HCT116 (cell line): Measurements from ENCODE around the gene TUT7. TPM values are rescaled to one million over a fixed set of nuclear protein-coding genes. Genes with fewer than 3 reads are reported as not detected.

Experiments
- ATAC-seq: fragments of 200-7000 bp; cut with Tn5 transposase; 2 replicates; pipeline ENCODE4 v1.9.1; 2020; ENCODE audit warnings: mild to moderate bottlenecking, moderate library complexity
- BruUV-seq: library from RNA; stranded (reverse); fragments of 400-500 nt; replicated peaks from 2 replicates; lab custom pipeline; 2021; lab: Mats Ljungman, UMichigan
- CTCF ChIA-PET: fragments of 300-600 bp; sonication (Branson Sonifier 250); formaldehyde crosslinking; loops from one replicate; lab custom pipeline; 2021; ENCODE audit warnings: antibody characterized with exemption; lab: Charles Lee
- POLR2A ChIA-PET: fragments of 300-600, 350-600 bp; sonication (Branson Sonifier 250); formaldehyde crosslinking; loops from one replicate; lab custom pipeline; 2021; ENCODE audit warnings: antibody characterized with exemption; lab: Charles Lee
- RAD21 ChIA-PET, 2 experiments: fragments of 300-600 bp; sonication (Branson Sonifier 250); formaldehyde crosslinking; loops; one replicate each; lab custom pipeline; 2023; ENCODE audit warnings: low total read pairs in 2 of 2; ENCODE audit not compliant: uncharacterized antibody in 2 of 2, unreplicated experiment in 2 of 2, low non-redundant PET in 1 of 2; lab: Charles Lee
- DNase-seq: peaks from one replicate; pipeline ENCODE4 v3.0.0-alpha.2; 2010; ENCODE audit warnings: low read depth, low spot score
- H2AFZ ChIP-seq: fragments of 200-600 bp; shearing (Covaris generic), sonication (generic); 2 replicates; pipeline ENCODE4 v1.6.1; 2017; ENCODE audit warnings: low read depth, mixed run types, mixed read lengths, antibody characterized with exemption, low read length; ENCODE audit not compliant: poor library complexity, severe bottlenecking
- H3K27ac ChIP-seq: 2 replicates; pipeline ENCODE4 v1.5.1; 2012; ENCODE audit warnings: low read depth, low read length
- H3K27me3 ChIP-seq: fragments of 200-600 bp; sonication (generic); 2 replicates; pipeline ENCODE4 v1.6.1; 2016; ENCODE audit warnings: mixed run types, low read length, mixed read lengths; ENCODE audit not compliant: insufficient read depth
- H3K36me3 ChIP-seq, 2 experiments: fragments of 200-500 bp in 1 of 2; fragments of 200-600 bp in 1 of 2; sonication (Bioruptor generic) in 1 of 2; sonication (generic) in 1 of 2; 2 replicates each; pipeline versions ENCODE4 v1.5.1 to v1.6.1; 2014 to 2016; ENCODE audit warnings: low read length in 2 of 2, inconsistent platforms in 1 of 2, mixed read lengths in 1 of 2, mixed run types in 1 of 2; ENCODE audit not compliant: insufficient read depth in 2 of 2, control insufficient read depth in 1 of 2
- H3K4me1 ChIP-seq, 2 experiments: fragments of 200-600 bp in 1 of 2; sonication (generic) in 1 of 2; 2 replicates each; pipeline versions ENCODE4 v1.5.1 to v1.6.1; 2012 to 2017; ENCODE audit warnings: low read length in 2 of 2, inconsistent platforms in 1 of 2, mild to moderate bottlenecking in 1 of 2, mixed read lengths in 1 of 2, mixed run types in 1 of 2, moderate library complexity in 1 of 2; ENCODE audit not compliant: insufficient read depth in 2 of 2, control insufficient read depth in 1 of 2
- H3K4me2 ChIP-seq: fragments of 200-600 bp; sonication (generic); 2 replicates; pipeline ENCODE4 v1.6.1; 2017; ENCODE audit warnings: mixed run types, low read length, mixed read lengths
- H3K4me3 ChIP-seq, 2 experiments: fragments of 200-600 bp in 1 of 2; sonication (generic) in 1 of 2; replicated peaks in 1 of 2; 2 replicates each; pipeline ENCODE4 v1.5.1; 2011 to 2016; ENCODE audit warnings: low read length in 2 of 2, control low read depth in 1 of 2, low read depth in 1 of 2, mild to moderate bottlenecking in 1 of 2, mixed read lengths in 1 of 2, mixed run types in 1 of 2
- H3K79me2 ChIP-seq: fragments of 200-600 bp; sonication (generic); 2 replicates; pipeline ENCODE4 v1.6.1; 2017; ENCODE audit warnings: mild to moderate bottlenecking, mixed run types, low read length, moderate library complexity, mixed read lengths; ENCODE audit not compliant: insufficient read depth
- H3K9ac ChIP-seq: fragments of 200-600 bp; sonication (generic); 2 replicates; pipeline ENCODE4 v1.6.1; 2016; ENCODE audit warnings: low read length, mixed read lengths
- H3K9me2 ChIP-seq: fragments of 200-600 bp; sonication (generic), shearing (Covaris generic); 2 replicates; pipeline ENCODE4 v1.6.1; 2017; ENCODE audit warnings: mixed run types, mild to moderate bottlenecking, moderate library complexity; ENCODE audit not compliant: insufficient read depth
- H3K9me3 ChIP-seq, 2 experiments: fragments of 200-500 bp in 1 of 2; fragments of 200-600 bp in 1 of 2; sonication (Bioruptor generic) in 1 of 2; sonication (generic) in 1 of 2; 2 replicates each; pipeline ENCODE4 v1.6.1; 2014 to 2017; ENCODE audit warnings: low read length in 2 of 2, mixed read lengths in 2 of 2, inconsistent platforms in 1 of 2, low read depth in 1 of 2, mild to moderate bottlenecking in 1 of 2, mixed run types in 1 of 2, moderate library complexity in 1 of 2; ENCODE audit not compliant: control insufficient read depth in 1 of 2, insufficient read depth in 1 of 2
- H4K20me1 ChIP-seq: fragments of 200-600 bp; sonication (generic), shearing (Covaris generic); 2 replicates; pipeline ENCODE4 v1.6.1; 2017; ENCODE audit warnings: mixed run types, mild to moderate bottlenecking, moderate library complexity; ENCODE audit not compliant: insufficient read depth
- EZH2phosphoT487 ChIP-seq: fragments of 200-600 bp; IDR thresholded peaks from 2 replicates; pipeline ENCODE4 v1.6.1; 2018; ENCODE audit warnings: antibody characterized with exemption, borderline replicate concordance
- JUND ChIP-seq: IDR thresholded peaks from 2 replicates; pipeline ENCODE4 v1.6.1; 2012
- REST ChIP-seq: IDR thresholded peaks from 2 replicates; pipeline ENCODE4 v1.6.1; 2012; ENCODE audit warnings: low read depth
- intact Hi-C: fragments of 100-400 bp; cut with micrococcal nuclease; formaldehyde crosslinking; loops from 2 replicates; pipeline ENCODE4 v1.10.0; 2022
- total RNA-seq: library from RNA; stranded (reverse); gene quantifications from one replicate; pipeline ENCODE4 v1.2.1, GENCODE V29; 2021; ENCODE audit not compliant: unreplicated experiment
- TF ChIP-seq, protein P1 (sequence below): IDR thresholded peaks from 2 replicates; pipeline ENCODE4 v1.6.1; 2011; ENCODE audit warnings: mild to moderate bottlenecking, low read length, moderate library complexity; ENCODE audit not compliant: insufficient replicate concordance; ENCODE audit errors: extremely low read depth

Gene TUT7
- total RNA-seq, 1 experiment from 2014 or later = 23.1 TPM

DNA sequence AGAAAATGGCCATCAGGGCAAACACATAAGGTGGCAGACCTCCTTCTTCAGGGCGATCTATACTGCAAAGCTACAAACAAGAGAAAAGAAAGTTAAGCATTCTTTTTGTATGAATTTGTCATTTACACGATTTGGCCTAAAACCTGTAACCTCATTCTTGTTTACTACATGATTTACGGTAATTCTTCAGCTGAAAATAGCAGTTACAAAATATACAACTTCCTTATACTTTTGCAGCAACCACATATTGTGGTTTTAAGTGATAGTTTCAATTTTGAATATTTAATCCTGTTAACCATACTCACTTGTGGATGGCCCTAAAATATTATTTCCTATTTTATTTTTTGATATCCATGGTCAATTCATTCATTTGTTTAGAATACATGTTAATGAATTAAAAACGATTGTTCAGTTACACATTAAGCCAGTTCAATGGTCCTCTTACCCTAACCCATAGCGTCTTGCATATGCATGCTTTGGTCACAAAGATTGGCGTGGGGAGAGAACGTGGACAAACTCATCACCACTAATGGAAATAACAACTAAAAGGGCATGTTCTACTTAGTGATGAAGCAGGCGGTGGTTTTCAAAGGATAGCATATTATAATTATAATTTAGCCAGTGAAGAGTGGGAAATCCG lies 16.6 kb downstream of the TUT7 start:
- H3K4me1 ChIP-seq = no peaks in the 10 kb centered on the region
- CTCF ChIA-PET = no interaction called here
- H3K27ac ChIP-seq = no peak overlapping the region
- no peaks in the 10 kb centered on the region for H4K20me1 ChIP-seq
- H3K36me3 ChIP-seq = peaks cover 44 to 60% of the 10 kb centered on the region in 2 experiments; a peak in 3 of 4 replicates
- H3K79me2 ChIP-seq = no peaks in the 10 kb centered on the region
- H3K9ac ChIP-seq = no peak overlapping the region
- no peak overlapping the region for H3K4me3 ChIP-seq
- H3K9me2 ChIP-seq = no peaks in the 10 kb centered on the region
- no peak for ATAC-seq
- intact Hi-C loops = no loop called here
- POLR2A ChIA-PET = no interaction called here
- H3K9me3 ChIP-seq = no peaks in the 10 kb centered on the region
- RAD21 ChIA-PET = no interaction called here
- TF ChIP-seq EZH2phosphoT487 = no peak
- TF ChIP-seq REST = no peak
- TF ChIP-seq JUND = no peak
- TF ChIP-seq, protein P1, sequence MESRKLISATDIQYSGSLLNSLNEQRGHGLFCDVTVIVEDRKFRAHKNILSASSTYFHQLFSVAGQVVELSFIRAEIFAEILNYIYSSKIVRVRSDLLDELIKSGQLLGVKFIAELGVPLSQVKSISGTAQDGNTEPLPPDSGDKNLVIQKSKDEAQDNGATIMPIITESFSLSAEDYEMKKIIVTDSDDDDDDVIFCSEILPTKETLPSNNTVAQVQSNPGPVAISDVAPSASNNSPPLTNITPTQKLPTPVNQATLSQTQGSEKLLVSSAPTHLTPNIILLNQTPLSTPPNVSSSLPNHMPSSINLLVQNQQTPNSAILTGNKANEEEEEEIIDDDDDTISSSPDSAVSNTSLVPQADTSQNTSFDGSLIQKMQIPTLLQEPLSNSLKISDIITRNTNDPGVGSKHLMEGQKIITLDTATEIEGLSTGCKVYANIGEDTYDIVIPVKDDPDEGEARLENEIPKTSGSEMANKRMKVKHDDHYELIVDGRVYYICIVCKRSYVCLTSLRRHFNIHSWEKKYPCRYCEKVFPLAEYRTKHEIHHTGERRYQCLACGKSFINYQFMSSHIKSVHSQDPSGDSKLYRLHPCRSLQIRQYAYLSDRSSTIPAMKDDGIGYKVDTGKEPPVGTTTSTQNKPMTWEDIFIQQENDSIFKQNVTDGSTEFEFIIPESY = no peak
- TF ChIP-seq, all 23 proteins: peak for 0
- no TSS peak for BruUV-seq
- Histone ChIP-seq H3K4me2 (no peak overlapping the region), H3K27me3 (no peaks in the 10 kb centered on the region), H2AFZ (no peak overlapping the region)
- no peak for DNase-seq
